Measurements from ENCODE around the gene TESK1. TPM values are rescaled to one million over a fixed set of nuclear protein-coding genes. Genes with fewer than 3 reads are reported as not detected.

TESK1 gene
- total and polyA plus RNA-seq, 2 donors (not counting 1 experiment from before 2014, with no cell fraction given): 43.8 to 94.1 TPM

DNA sequence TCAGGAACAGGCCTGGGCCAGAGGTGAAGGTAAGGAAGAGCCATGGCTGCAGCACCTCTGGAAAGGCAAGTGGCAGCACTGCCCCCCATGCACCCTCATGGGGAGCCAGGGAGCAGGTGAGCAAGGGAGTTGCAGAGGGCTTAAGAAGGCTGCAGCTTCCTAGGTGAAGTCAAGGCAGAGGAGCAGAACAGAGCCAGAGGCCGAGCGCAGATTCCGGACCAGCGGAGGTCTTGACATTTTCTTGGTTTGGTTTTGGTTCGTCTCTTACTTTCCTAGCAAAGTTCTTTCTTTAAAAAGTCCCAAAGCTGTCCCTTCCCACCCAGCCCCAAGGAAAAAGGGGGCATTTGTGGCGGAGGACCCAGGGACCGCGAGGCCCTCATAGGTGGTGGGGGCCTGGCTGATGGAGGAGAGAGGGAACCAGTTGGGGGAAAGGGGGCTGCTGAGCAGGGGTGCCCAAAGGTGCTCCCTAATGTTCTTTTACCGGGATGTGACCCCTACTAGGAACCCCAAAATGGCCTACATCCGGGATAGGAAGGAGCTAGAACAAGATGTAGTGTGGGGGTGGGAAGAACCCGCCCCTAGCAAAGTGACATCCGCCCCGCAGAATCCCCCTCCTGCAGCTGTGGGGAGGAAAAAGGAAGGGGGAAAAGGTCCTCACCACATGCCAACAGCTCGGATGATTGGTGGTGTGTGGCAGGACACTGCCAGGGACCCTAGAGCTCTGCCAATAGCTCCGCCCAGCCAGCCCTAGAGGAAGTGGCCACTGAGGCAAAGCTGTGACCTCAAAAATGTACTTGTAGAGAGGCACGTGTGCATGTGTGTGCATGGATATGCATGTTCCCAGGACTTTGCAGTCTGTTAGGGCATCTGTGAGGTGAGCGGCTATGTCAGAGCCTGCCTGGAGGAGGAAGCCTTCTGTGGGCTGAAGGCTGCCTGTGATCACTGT, 14.1 kb downstream of the TESK1 start:
- Histone ChIP-seq H3K4me2 (replicated peaks; ENCODE audit: low read depth, low read length, poor library complexity, severe bottlenecking) (peak overlapping the region; percentile 76), H2AFZ (ENCODE audit: insufficient read depth, low read depth, low read length, poor library complexity, severe bottlenecking) (no peak overlapping the region), H3K79me2 (ENCODE audit: control insufficient read depth, insufficient read depth, low read length) (peaks cover 39% of the 10 kb centered on the region), H3K27me3 (replicated peaks in 1 of 4; ENCODE audit: control extremely low read depth in 1 of 4, control insufficient read depth in 3 of 4, insufficient read depth in 4 of 4, low read length in 3 of 4) (no peaks in the 10 kb centered on the region), H3K4me1 (ENCODE audit: control insufficient read depth in 2 of 2, insufficient read depth in 2 of 2, low read length in 2 of 2) (peaks cover 66 to 82% of the 10 kb centered on the region in 2 donors), H4K20me1 (ENCODE audit: control insufficient read depth, insufficient read depth, low read length, poor library complexity, severe bottlenecking) (peaks cover 27% of the 10 kb centered on the region), H3K4me3 (ENCODE audit: control extremely low read depth in 1 of 5, extremely low read depth in 1 of 5, insufficient read depth in 1 of 5, low read depth in 2 of 5, low read length in 4 of 5) (peak overlapping the region; percentile 80 to 91 (median 90)), H3K36me3 (replicated peaks in 1 of 2; ENCODE audit: control extremely low read depth in 1 of 2, control insufficient read depth in 1 of 2, extremely low read depth in 1 of 2, insufficient read depth in 2 of 2, low read length in 1 of 2) (peaks cover 3 to 24% of the 10 kb centered on the region in 2 experiments), H3K27ac (ENCODE audit: low read length in 2 of 2) (peak overlapping the region; percentile 95 to 97), H3K9ac (ENCODE audit: low read length) (peak overlapping the region; percentile 93), H3K9me3 (ENCODE audit: control extremely low read depth in 1 of 3, control insufficient read depth in 2 of 3, insufficient read depth in 1 of 3, low read length in 2 of 3) (no peaks in the 10 kb centered on the region)
- intact Hi-C loops (cut with micrococcal nuclease): loop anchor here (1.0 kb wide), 6 partner anchors 15 to 100 kb away; partner anchors contain the start of genes CCDC107 and RMRP
- CTCF ChIA-PET: interaction anchor here (0.8 to 14.3 kb wide), 12 partner anchors 7 to 229 kb away, joined by 3 to 357 read pairs (median 14); partner anchors contain the start of genes ARHGEF39, CCDC107, CREB3 and RMRP
- peak; percentile 90 for DNase-seq
- Mint-ChIP-seq H3K27me3 (no peaks in the 10 kb centered on the region), H3K9me3 (ENCODE audit: insufficient read depth) (no peaks in the 10 kb centered on the region), H3K4me1 (peaks cover 84% of the 10 kb centered on the region), H3K4me3 (peak overlapping the region; percentile 86), H3K27ac (peak overlapping the region; percentile 86)
- WGBS (ENCODE audit: insufficient coverage): 0% methylated on average over 4 of the region's 17 CpGs
- ATAC-seq (ENCODE audit: low read depth): peak; percentile 47
- no peak for TF ChIP-seq EZH2 (IDR thresholded peaks at IDR 0.05; ENCODE audit: borderline replicate concordance, insufficient read depth, low read depth, low read length, poor library complexity, severe bottlenecking)
- TF ChIP-seq, protein P1, sequence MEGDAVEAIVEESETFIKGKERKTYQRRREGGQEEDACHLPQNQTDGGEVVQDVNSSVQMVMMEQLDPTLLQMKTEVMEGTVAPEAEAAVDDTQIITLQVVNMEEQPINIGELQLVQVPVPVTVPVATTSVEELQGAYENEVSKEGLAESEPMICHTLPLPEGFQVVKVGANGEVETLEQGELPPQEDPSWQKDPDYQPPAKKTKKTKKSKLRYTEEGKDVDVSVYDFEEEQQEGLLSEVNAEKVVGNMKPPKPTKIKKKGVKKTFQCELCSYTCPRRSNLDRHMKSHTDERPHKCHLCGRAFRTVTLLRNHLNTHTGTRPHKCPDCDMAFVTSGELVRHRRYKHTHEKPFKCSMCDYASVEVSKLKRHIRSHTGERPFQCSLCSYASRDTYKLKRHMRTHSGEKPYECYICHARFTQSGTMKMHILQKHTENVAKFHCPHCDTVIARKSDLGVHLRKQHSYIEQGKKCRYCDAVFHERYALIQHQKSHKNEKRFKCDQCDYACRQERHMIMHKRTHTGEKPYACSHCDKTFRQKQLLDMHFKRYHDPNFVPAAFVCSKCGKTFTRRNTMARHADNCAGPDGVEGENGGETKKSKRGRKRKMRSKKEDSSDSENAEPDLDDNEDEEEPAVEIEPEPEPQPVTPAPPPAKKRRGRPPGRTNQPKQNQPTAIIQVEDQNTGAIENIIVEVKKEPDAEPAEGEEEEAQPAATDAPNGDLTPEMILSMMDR (IDR thresholded peaks at IDR 0.05): no peak
- POLR2A ChIA-PET: interaction anchor here (0.8 to 7.1 kb wide), 12 partner anchors 10 to 547 kb away, joined by 3 to 114 read pairs (median 12); partner anchors contain the start of genes ARHGEF39, CCDC107, CREB3 and RMRP

Data from B cell (primary cell).